Testis (tissue), 3 donors: ENCODE data around the gene NR2F2. TPM values are rescaled to one million over a fixed set of nuclear protein-coding genes. Genes with fewer than 3 reads are reported as not detected.
A peak's percentile ranks its signal among the peaks of the same experiment; 100 is the strongest.

ENCODE experiments used
- DNase-seq: peaks from one replicate; pipeline ENCODE4 v3.0.0-alpha.2; 2019
- H3K27ac ChIP-seq, 2 donors: fragments of 200-600 bp; sonication (generic); one replicate each; pipeline ENCODE4 v1.5.1; 2019
- H3K27me3 ChIP-seq: fragments of 200-600 bp; sonication (generic); one replicate; pipeline ENCODE4 v1.5.1; 2019
- H3K36me3 ChIP-seq: fragments of 200-600 bp; sonication (generic); one replicate; pipeline ENCODE4 v1.5.1; 2017; ENCODE audit warnings: low read depth; ENCODE audit errors: missing control alignments
- H3K4me1 ChIP-seq: fragments of 200-600 bp; sonication (generic); one replicate; pipeline ENCODE4 v1.5.1; 2019
- H3K4me3 ChIP-seq, 2 donors: fragments of 200-600 bp; sonication (generic); one replicate each; pipeline ENCODE4 v1.5.1; 2017 to 2019
- H3K9me3 ChIP-seq: fragments of 200-600 bp; sonication (generic); one replicate; pipeline ENCODE4 v1.5.1; 2017
- CTCF ChIP-seq, 3 experiments: fragments of 450-650 bp in 2 of 3; fragments of 200-600 bp in 1 of 3; sonication (generic) in 1 of 3; IDR thresholded peaks; one replicate each; pipeline ENCODE4 v1.5.1; 2016 to 2019; ENCODE audit warnings: antibody characterized with exemption in 3 of 3, mild to moderate bottlenecking in 2 of 3, moderate library complexity in 1 of 3
- POLR2A ChIP-seq: fragments of 450-650 bp; IDR thresholded peaks from one replicate; pipeline ENCODE4 v1.6.1; 2017; ENCODE audit warnings: antibody characterized with exemption, mild to moderate bottlenecking, moderate library complexity
- WGBS, 2 donors: methylation state at CpG; one replicate each; pipeline ENCODE4 v1.1.5; 2018; 5-methylcytosine and 5-hydroxymethylcytosine counted together
- intact Hi-C: fragments of 100-400 bp; cut with DNase I; formaldehyde crosslinking; loops from one replicate; pipeline ENCODE4 v1.15.1; 2023; ENCODE audit warnings: low total_unique reads
- polyA plus RNA-seq: library from polyadenylated mRNA; stranded (reverse); fragments of 350-450 nt; fragmentation: Illumina TruSeq; extraction: RNeasy Lipid Tissue Mini Kit (QIAGEN cat#74804); gene quantifications from one replicate; pipeline ENCODE4 v1.2.3, GENCODE V29; 2014; ENCODE audit warnings: low read depth, low replicate concordance; ENCODE audit not compliant: insufficient read depth
- total RNA-seq, 2 donors: library from RNA; depleted of rRNA; stranded (reverse); fragments of >200 nt; gene quantifications; one replicate each; pipeline ENCODE4 v1.2.3, GENCODE V29; 2016

NR2F2 gene
- total and polyA plus RNA-seq, 3 donors from 2014 or later, result 31.2 to 42.9 (median 38.2) TPM

DNA sequence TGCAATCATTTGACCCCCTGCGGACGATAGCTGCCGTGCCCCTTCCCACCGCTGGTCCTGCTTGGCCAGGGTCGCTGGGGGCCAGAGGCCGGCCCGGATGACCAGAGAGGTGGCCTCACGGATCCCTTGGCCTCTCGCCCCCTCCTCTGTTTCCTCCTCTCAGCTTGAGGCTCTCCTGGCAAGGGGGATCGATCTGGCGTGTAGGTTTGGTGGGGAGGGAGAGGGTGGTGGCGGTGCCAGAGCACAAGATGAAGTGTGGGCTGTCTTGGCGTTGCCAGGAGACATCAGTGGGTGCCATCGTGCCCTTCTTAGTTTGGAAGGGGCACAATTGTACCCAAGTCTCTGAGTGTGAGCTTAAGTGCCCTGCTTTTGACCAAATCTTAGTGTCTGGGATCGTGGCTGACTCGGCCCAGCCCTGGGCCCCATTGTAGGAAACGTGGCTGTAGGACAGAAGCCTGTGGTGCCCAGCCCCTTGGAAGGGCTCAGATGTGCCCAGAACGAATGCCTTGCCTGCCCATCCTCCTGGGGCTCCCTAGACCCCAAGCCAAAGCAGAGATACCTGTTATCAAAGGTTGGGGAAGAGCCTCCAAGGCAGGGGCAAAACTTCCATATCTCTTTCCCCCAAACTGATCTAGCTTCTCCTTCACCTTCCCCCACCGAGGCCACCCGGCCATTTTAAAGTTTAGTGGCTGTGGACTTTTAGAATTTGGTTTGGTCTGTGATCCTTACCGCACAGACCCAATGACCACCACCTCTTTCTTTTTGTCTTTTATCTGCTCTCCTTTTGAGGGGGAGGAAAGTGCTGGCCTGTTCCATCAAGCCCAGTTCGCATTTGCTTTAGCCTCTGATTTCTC lies 14.4 kb downstream of the NR2F2 start:
- H3K9me3 ChIP-seq, result no peaks in the 10 kb centered on the region
- intact Hi-C loops, result loop anchor here (10.0 kb wide), 1 partner anchor 1080 kb away; no protein-coding TSS in a partner anchor
- no peaks in the 10 kb centered on the region for H3K36me3 ChIP-seq
- H3K27me3 ChIP-seq, result no peaks in the 10 kb centered on the region
- peak overlapping the region; percentile 34 to 86 for H3K4me3 ChIP-seq
- H3K27ac ChIP-seq, result peak overlapping the region; percentile 95 to 97
- peaks cover 20% of the 10 kb centered on the region for H3K4me1 ChIP-seq
- 18 to 20% methylated on average over 16 to 22 of the region's 22 CpGs for WGBS, 2 donors
- no peak for DNase-seq
- TF ChIP-seq CTCF (IDR thresholded peaks at IDR 0.05) (no peak), POLR2A (no peak)

GRCh38 chr15:96345560-96346399 lies 15.3 kb downstream of the NR2F2 start:
- H3K27me3 ChIP-seq, result no peaks in the 10 kb centered on the region
- intact Hi-C loops, result loop anchor here (10.0 kb wide), 1 partner anchor 1081 kb away; no protein-coding TSS in a partner anchor
- peak overlapping the region; percentile 34 to 86 for H3K4me3 ChIP-seq
- peak overlapping the region; percentile 95 to 97 for H3K27ac ChIP-seq
- no peaks in the 10 kb centered on the region for H3K36me3 ChIP-seq
- no peaks in the 10 kb centered on the region for H3K9me3 ChIP-seq
- peaks cover 21% of the 10 kb centered on the region for H3K4me1 ChIP-seq
- peak; percentile 36 to 60 (median 53) for TF ChIP-seq CTCF (IDR thresholded peaks at IDR 0.05)
- TF ChIP-seq POLR2A, result no peak
- peak; percentile 86 for DNase-seq
- WGBS, 2 donors, result 0 to 1% methylated on average over 11 to 47 of the region's 47 CpGs

DNA sequence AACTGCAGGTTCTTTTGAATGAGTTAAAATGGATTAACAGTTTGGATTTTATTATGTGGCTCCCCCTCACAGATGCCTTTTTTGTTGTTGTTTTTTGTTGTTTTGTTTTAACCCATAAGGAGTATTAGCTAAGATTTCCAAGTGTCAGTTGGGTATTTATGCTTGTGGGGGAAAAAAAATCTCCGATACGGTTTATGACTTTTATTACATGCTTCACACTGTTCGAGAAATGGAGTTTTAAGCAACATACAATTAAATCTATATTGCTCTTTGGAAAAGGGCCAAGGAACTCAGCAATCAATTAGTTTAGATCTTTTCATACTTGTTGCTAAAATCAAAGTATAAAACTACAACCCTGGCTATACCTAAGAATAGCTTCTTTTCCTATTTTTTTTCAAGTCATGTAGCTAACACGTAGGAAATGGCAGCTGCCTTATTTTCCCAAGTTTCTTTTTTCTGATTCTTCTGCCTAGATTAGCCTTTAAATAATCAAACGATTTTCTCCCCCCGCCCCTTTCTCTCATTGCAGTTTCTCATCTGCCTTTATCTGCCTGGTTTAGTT lies 16.0 kb downstream of the NR2F2 start:
- Histone ChIP-seq H3K9me3 (no peaks in the 10 kb centered on the region), H3K27me3 (no peaks in the 10 kb centered on the region), H3K4me1 (peaks cover 25% of the 10 kb centered on the region), H3K4me3 (peak overlapping the region; percentile 34 to 86), H3K27ac (peak overlapping the region; percentile 95 to 97), H3K36me3 (no peaks in the 10 kb centered on the region)
- no peak for DNase-seq
- 15 to 21% methylated on average over 6 of the region's 6 CpGs for WGBS, 2 donors
- TF ChIP-seq CTCF (IDR thresholded peaks at IDR 0.05), result no peak
- TF ChIP-seq POLR2A, result no peak
- intact Hi-C loops, result loop anchor here (10.0 kb wide), 1 partner anchor 1082 kb away; no protein-coding TSS in a partner anchor

GRCh38 chr15:96347181-96348111 lies 16.9 kb downstream of the NR2F2 start:
- no peaks in the 10 kb centered on the region for H3K9me3 ChIP-seq
- DNase-seq, result no peak
- no peaks in the 10 kb centered on the region for H3K36me3 ChIP-seq
- intact Hi-C loops, result loop anchor here (10.0 kb wide), 1 partner anchor 1083 kb away; no protein-coding TSS in a partner anchor
- 15 to 24% methylated on average over 30 to 39 of the region's 39 CpGs for WGBS, 2 donors
- TF ChIP-seq POLR2A (no peak), CTCF (IDR thresholded peaks at IDR 0.05) (no peak)
- peak overlapping the region; percentile 95 to 97 for H3K27ac ChIP-seq
- peak overlapping the region; percentile 8 to 86 for H3K4me3 ChIP-seq
- H3K27me3 ChIP-seq, result no peaks in the 10 kb centered on the region
- peaks cover 31% of the 10 kb centered on the region for H3K4me1 ChIP-seq
